Lower leg skin (tissue), 4 donors: Measurements from ENCODE around the gene CHCHD4. TPM values are rescaled to one million over a fixed set of nuclear protein-coding genes. Genes with fewer than 3 reads are reported as not detected.

Source experiments
- DNase-seq, 2 donors: peaks; one replicate each; pipeline ENCODE4 v3.0.0-alpha.2; 2019; ENCODE audit warnings: low spot score in 2 of 2
- H3K4me3 ChIP-seq: fragments of 200-600 bp; sonication (generic); 2 replicates; pipeline ENCODE4 v1.5.1; 2017; ENCODE audit warnings: mild to moderate bottlenecking, low read depth; ENCODE audit not compliant: poor library complexity, severe bottlenecking
- POLR2A ChIP-seq, 2 donors: fragments of 450-650 bp; IDR thresholded peaks; one replicate each; pipeline ENCODE4 v1.6.1; 2016 to 2017; ENCODE audit warnings: antibody characterized with exemption in 2 of 2, mild to moderate bottlenecking in 1 of 2, moderate library complexity in 1 of 2
- WGBS, 2 donors: methylation state at CpG; one replicate each; pipeline ENCODE4 v1.1.5; 2018; 5-methylcytosine and 5-hydroxymethylcytosine counted together
- intact Hi-C: fragments of 100-400 bp; cut with DNase I; formaldehyde crosslinking; loops from one replicate; pipeline ENCODE4 v1.15.0; 2023; ENCODE audit warnings: low total_unique reads
- total RNA-seq, 4 donors: library from RNA; depleted of rRNA; stranded (reverse); fragments of >200 nt; gene quantifications; one replicate each; pipeline ENCODE4 v1.1.0, GENCODE V29; 2016
- TF ChIP-seq, protein P1 (sequence below), 3 donors: fragments of 450-650 bp; IDR thresholded peaks; one replicate each; pipeline ENCODE4 v1.5.1; 2016; ENCODE audit warnings: antibody characterized with exemption in 3 of 3, mild to moderate bottlenecking in 3 of 3, moderate library complexity in 2 of 3

CHCHD4 gene
- total RNA-seq, 4 donors from 2014 or later, result 8.4 to 14.6 (median 11.8) TPM

DNA sequence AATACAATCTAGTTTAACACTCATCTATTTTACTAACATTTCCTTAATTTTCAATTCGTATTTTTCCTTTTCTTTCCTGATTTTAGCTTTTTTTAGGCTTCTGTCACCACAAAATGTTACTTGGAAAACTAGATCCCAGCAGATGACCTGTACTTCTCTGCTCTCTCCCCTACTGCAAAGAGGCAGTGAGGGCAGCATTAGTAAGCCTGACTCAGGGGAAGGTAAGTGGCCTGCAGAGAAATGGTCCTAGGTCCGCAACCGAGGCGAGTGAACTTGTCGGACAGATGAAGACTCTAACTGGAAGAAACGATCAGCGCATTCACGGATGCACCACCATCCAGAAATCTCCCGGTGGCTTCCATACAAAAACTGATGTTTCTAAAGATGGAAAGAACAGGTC lies 20.6 kb upstream of the CHCHD4 start:
- peak in 1 of 2 donors; percentile 83 for DNase-seq
- TF ChIP-seq, protein P1, sequence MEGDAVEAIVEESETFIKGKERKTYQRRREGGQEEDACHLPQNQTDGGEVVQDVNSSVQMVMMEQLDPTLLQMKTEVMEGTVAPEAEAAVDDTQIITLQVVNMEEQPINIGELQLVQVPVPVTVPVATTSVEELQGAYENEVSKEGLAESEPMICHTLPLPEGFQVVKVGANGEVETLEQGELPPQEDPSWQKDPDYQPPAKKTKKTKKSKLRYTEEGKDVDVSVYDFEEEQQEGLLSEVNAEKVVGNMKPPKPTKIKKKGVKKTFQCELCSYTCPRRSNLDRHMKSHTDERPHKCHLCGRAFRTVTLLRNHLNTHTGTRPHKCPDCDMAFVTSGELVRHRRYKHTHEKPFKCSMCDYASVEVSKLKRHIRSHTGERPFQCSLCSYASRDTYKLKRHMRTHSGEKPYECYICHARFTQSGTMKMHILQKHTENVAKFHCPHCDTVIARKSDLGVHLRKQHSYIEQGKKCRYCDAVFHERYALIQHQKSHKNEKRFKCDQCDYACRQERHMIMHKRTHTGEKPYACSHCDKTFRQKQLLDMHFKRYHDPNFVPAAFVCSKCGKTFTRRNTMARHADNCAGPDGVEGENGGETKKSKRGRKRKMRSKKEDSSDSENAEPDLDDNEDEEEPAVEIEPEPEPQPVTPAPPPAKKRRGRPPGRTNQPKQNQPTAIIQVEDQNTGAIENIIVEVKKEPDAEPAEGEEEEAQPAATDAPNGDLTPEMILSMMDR (IDR thresholded peaks at IDR 0.05), result no peak
- TF ChIP-seq POLR2A (IDR thresholded peaks at IDR 0.05), result no peak
- intact Hi-C loops, result no loop called here
- WGBS, 2 donors, result 79% methylated on average over 9 of the region's 9 CpGs
- H3K4me3 ChIP-seq, result no peak overlapping the region

DNA sequence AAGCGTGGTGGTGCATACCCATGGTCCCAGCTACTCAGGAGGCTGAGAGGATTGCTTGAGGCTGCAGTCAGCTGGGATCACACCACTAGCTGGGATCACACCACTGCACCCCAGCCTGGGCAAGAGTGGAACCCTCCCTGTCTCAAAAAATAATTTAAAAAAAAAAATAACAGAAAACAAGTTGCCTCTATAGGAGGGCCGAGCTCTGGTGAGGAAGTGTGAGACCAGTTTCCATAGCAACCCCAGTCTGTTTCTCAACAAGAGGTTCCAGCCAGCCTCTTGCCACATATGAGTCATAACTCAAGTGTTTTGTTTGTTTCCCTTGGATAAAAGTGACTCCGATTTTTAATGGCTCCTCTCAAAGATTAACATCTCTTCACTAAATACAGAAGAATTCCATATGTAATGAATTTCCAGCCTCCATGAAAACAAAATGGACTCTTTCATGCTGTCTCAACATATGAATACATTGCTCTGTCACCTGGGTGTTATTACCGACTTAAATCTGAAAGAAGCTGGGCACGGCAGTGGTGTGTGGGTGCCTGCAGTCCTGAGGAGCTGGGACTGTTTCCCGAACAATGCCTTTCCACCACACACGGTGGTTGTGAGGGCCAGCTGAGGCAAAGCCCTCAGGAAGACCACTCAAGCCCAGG lies 19.9 kb upstream of the CHCHD4 start:
- intact Hi-C loops, result no loop called here
- H3K4me3 ChIP-seq, result no peak overlapping the region
- TF ChIP-seq, protein P1 (IDR thresholded peaks at IDR 0.05), result no peak
- TF ChIP-seq POLR2A (IDR thresholded peaks at IDR 0.05), result no peak
- peak; percentile 86 to 92 for DNase-seq
- 3 to 4% methylated on average over 7 of the region's 7 CpGs for WGBS, 2 donors

GRCh38 chr3:14143271-14144225 lies 18.9 kb upstream of the CHCHD4 start:
- no peak for TF ChIP-seq POLR2A (IDR thresholded peaks at IDR 0.05)
- TF ChIP-seq, protein P1 (IDR thresholded peaks at IDR 0.05), result no peak
- DNase-seq, result peak in 1 of 2 donors; percentile 80
- intact Hi-C loops, result no loop called here
- 30 to 34% methylated on average over 7 of the region's 7 CpGs for whole genome bisulfite sequencing, 2 donors
- no peak overlapping the region for H3K4me3 ChIP-seq

DNA sequence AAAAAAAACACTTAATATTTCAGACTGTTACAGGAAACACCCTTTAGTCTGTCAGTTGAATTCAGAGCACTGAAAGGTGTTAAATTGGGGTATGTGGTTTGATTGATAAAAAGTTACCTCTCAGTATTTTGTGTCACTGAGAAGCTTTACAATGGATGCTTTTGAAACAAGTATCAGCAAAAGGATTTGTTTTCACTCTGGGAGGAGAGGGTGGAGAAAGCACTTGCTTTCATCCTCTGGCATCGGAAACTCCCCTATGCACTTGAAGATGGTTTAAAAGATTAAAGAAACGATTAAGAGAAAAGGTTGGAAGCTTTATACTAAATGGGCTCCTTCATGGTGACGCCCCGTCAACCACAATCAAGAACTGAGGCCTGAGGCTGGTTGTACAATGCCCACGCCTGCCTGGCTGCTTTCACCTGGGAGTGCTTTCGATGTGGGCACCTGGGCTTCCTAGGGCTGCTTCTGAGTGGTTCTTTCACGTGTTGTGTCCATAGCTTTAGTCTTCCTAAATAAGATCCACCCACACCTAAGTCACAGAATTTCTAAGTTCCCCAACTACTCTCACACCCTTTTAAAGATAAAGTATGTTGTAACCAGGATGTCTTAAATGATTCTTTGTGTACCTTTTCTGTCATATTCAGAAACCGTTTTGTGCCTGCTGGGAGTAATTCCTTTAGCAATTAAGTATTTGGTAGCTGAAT lies 18.0 kb upstream of the CHCHD4 start:
- TF ChIP-seq POLR2A (IDR thresholded peaks at IDR 0.05), result no peak
- TF ChIP-seq, protein P1 (IDR thresholded peaks at IDR 0.05), result no peak
- no peak for DNase-seq
- H3K4me3 ChIP-seq, result no peak overlapping the region
- 39 to 50% methylated on average over 8 of the region's 8 CpGs for WGBS, 2 donors
- intact Hi-C loops, result no loop called here

- TF ChIP-seq POLR2A (IDR thresholded peaks at IDR 0.05), result no peak
- TF ChIP-seq, protein P1 (IDR thresholded peaks at IDR 0.05), result no peak
- H3K4me3 ChIP-seq, result no peak overlapping the region
- intact Hi-C loops, result no loop called here
- DNase-seq, result no peak
- WGBS, 2 donors, result 78% methylated on average over 19 of the region's 19 CpGs
Measured at GRCh38 chr3:14141602-14142341, 17.1 kb upstream of the CHCHD4 start.
